Transverse colon (tissue), 4 donors: ENCODE data around the gene POLR1G. TPM values are rescaled to one million over a fixed set of nuclear protein-coding genes. Genes with fewer than 3 reads are reported as not detected.
A peak's percentile ranks its signal among the peaks of the same experiment; 100 is the strongest.
"Not testable (repeated sequence)": the region's sequence is repeated elsewhere in the genome, so short reads cannot be mapped to it uniquely, and the experiment has no call there.

Source experiments
- DNase-seq: peaks from one replicate; pipeline ENCODE4 v3.0.0-alpha.2; 2019
- H3K27ac ChIP-seq, 4 donors: fragments of 200-600 bp; sonication (generic); 2 replicates each; pipeline ENCODE4 v1.5.1; 2016 to 2018; ENCODE audit warnings: inconsistent platforms in 4 of 4
- H3K27me3 ChIP-seq: fragments of 200-600 bp; sonication (generic); 2 replicates; pipeline ENCODE4 v1.5.1; 2017; ENCODE audit warnings: inconsistent platforms
- H3K36me3 ChIP-seq, 4 donors: fragments of 200-600 bp; sonication (generic); 2 replicates each; pipeline ENCODE4 v1.5.1; 2017 to 2019; ENCODE audit warnings: inconsistent platforms in 4 of 4
- H3K4me1 ChIP-seq, 4 donors: fragments of 200-600 bp; sonication (generic); 2 replicates each; pipeline ENCODE4 v1.5.1; 2017 to 2020; ENCODE audit warnings: inconsistent platforms in 4 of 4
- H3K4me3 ChIP-seq, 4 donors: fragments of 200-600 bp; sonication (generic); 1 replicate in 1 of 4; 2 replicates in 3 of 4; pipeline versions ENCODE4 v1.5.1 to v1.6.1; 2017 to 2019; ENCODE audit warnings: inconsistent platforms in 4 of 4
- H3K9me3 ChIP-seq, 2 donors: fragments of 200-600 bp; sonication (generic); 2 replicates each; pipeline ENCODE4 v1.5.1; 2017 to 2019; ENCODE audit warnings: inconsistent platforms in 2 of 2
- EP300 ChIP-seq: sonication (generic); formaldehyde crosslinking; IDR thresholded peaks from one replicate; pipeline ENCODE4 v1.6.1; 2017; ENCODE audit warnings: antibody characterized with exemption, low read depth
- POLR2A ChIP-seq: fragments of 450-650 bp; IDR thresholded peaks from one replicate; pipeline ENCODE4 v1.6.1; 2016; ENCODE audit warnings: antibody characterized with exemption, mild to moderate bottlenecking, moderate library complexity
- POLR2AphosphoS5 ChIP-seq, 3 donors: sonication (generic); formaldehyde crosslinking; IDR thresholded peaks; one replicate each; pipeline ENCODE4 v1.6.1; 2016; ENCODE audit warnings: antibody characterized with exemption in 3 of 3
- WGBS, 2 donors: methylation state at CpG; one replicate each; pipeline ENCODE4 v1.1.5; 2018; ENCODE audit warnings: low coverage in 1 of 2; 5-methylcytosine and 5-hydroxymethylcytosine counted together
- in situ Hi-C, 4 donors: fragments of 200-750 bp; cut with MboI; loops; one replicate each; pipeline versions ENCODE4 v1.15.0 to v1.15.1; 2017; ENCODE audit warnings: low sequenced_read_pairs in 3 of 4, low pct_ligation_motif_present in 1 of 4, low pct_unique_long_range_greater_than_20kb in 1 of 4
- intact Hi-C: fragments of 100-400 bp; cut with DNase I; formaldehyde crosslinking; loops from one replicate; pipeline ENCODE4 v1.15.1; 2023; ENCODE audit warnings: low total_unique reads
- total RNA-seq, 4 donors: library from RNA; depleted of rRNA; stranded (reverse); fragments of >200 nt; gene quantifications; one replicate each; pipeline ENCODE4 v1.1.0, GENCODE V29; 2016
- TF ChIP-seq, protein P1 (sequence below), 5 experiments: fragments of 200-600 bp in 3 of 5; fragments of 450-650 bp in 2 of 5; sonication (generic) in 3 of 5; IDR thresholded peaks; 1 replicate in 2 of 5; 2 replicates in 3 of 5; pipeline ENCODE4 v1.5.1; 2016 to 2017; ENCODE audit warnings: antibody characterized with exemption in 5 of 5, inconsistent platforms in 3 of 5, mild to moderate bottlenecking in 2 of 5, moderate library complexity in 1 of 5

POLR1G gene
- total RNA-seq, 4 donors from 2014 or later = 1.00 to 3.5 (median 1.2) TPM

DNA sequence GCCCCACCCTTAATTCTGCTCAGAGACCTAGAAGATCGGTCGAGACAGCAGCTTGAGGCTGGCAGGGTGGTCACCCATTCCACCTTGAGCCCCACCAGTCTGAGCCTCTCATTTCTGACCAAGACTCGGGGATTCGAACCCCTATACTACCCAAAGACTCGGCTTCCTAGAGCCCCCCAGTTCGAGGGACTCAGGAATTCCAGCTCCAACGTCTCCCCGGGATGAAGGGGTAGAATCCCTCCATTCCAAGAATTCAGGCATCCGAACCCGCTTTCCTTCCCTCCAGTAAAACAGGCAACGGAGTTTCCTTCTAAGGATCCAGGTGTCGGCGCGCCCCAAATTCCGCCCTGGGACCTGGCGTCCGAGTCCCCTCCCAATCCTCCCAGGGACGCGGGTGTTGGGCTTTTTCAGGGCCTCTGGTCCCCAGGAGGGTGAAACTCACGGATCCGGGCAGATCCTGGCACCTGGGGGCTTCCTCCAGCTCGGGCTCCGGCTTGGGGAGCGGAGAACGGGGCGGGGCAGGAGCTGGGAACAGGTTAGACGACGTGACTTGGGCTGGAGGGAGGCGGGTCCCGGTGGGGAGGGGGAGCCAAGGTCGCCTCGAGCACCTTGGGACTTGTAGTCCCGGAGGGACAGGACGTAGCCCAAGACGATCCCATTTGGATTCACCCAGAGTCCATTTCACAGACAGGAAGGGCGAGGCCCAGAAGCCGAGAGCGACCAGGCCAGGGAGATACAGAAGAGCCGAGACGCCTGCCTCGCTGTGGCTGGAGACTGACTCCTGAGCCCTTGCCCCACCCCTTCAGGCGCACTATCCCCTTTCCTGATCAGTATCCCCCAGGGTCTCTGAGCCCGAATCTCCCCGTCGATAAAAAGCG lies 1.6 kb upstream of the POLR1G start, which contains the start of gene PPP1R13L:
TSS of gene PPP1R13L (minus strand) at position 513 of the 878 bp plus-strand sequence. CDS start 6,751 bp downstream, outside the sequence.
- TF ChIP-seq EP300 (no peak), POLR2AphosphoS5 (IDR thresholded peaks at IDR 0.05) (peak in 2 of 3 donors; percentile 57 to 79), POLR2A (peak; percentile 76)
- TF ChIP-seq, protein P1, sequence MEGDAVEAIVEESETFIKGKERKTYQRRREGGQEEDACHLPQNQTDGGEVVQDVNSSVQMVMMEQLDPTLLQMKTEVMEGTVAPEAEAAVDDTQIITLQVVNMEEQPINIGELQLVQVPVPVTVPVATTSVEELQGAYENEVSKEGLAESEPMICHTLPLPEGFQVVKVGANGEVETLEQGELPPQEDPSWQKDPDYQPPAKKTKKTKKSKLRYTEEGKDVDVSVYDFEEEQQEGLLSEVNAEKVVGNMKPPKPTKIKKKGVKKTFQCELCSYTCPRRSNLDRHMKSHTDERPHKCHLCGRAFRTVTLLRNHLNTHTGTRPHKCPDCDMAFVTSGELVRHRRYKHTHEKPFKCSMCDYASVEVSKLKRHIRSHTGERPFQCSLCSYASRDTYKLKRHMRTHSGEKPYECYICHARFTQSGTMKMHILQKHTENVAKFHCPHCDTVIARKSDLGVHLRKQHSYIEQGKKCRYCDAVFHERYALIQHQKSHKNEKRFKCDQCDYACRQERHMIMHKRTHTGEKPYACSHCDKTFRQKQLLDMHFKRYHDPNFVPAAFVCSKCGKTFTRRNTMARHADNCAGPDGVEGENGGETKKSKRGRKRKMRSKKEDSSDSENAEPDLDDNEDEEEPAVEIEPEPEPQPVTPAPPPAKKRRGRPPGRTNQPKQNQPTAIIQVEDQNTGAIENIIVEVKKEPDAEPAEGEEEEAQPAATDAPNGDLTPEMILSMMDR (IDR thresholded peaks at IDR 0.05) = no peak
- Histone ChIP-seq H3K4me3 (peak within 1 kb of the TSS; percentile 43 to 86 (median 64)), H3K36me3 (no peaks in the 10 kb centered on the region), H3K27me3 (peaks cover 16% of the 10 kb centered on the region), H3K9me3 (no peaks in the 10 kb centered on the region), H3K27ac (peak within 1 kb of the TSS; percentile 92 to 95 (median 94)), H3K4me1 (peaks cover 5 to 41% (median 30%) of the 10 kb centered on the region in 4 donors)
- in situ Hi-C loops = no loop called here
- intact Hi-C loops = no loop called here
- 2 to 10% methylated on average over 10 to 36 of the region's 46 CpGs for WGBS, 2 donors
- DNase-seq = peak; percentile 94

DNA sequence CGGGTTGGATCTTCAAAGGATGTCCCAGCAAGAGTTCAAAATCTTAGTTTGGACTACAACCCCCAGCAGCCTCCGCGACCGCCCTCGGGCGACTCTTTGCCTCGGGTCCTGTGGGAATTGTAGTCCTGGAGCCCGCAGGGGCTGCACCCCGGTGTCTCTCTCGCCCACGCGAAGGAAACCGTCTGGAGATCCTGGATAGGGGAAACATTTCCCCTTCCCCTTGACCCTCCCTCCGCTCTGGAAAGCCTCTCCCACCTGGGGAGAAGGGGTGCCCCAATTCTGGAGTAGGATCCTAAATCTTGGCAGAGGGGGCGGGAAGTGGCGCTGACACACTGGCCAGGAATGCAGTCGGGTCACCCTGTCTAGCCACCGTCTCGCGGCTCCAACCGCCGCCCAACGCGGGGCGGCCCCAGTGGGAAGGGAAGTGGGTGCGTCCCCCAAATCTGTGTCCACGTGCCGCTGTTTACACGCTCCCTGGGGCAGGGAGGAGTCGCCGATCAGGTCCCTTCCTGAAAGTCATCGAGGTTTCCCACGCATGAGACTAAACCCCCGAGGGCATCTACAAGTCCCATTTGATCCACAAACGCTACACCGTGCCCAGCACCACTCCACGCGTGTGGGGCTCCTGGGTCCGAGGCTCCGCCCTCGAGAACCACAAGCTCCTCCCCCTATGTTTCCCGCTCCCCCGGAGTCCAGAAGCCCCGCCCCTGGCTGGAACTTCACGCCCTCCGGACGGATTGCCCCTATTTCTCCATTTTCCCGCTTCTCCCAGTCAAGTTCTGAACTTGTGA lies 814 bp upstream of the POLR1G start:
- no peaks in the 10 kb centered on the region for H3K9me3 ChIP-seq
- 0 to 1% methylated on average over 7 to 48 of the region's 48 CpGs for WGBS, 2 donors
- in situ Hi-C loops (no loop called here), intact Hi-C loops (no loop called here)
- H3K4me1 ChIP-seq = peaks cover 5 to 41% (median 30%) of the 10 kb centered on the region in 4 donors
- peak overlapping the region; percentile 92 to 95 (median 94) for H3K27ac ChIP-seq
- H3K27me3 ChIP-seq = peaks cover 16% of the 10 kb centered on the region
- DNase-seq = peak; percentile 92
- TF ChIP-seq, protein P1 (IDR thresholded peaks at IDR 0.05) = no peak
- TF ChIP-seq EP300 = no peak
- TF ChIP-seq POLR2AphosphoS5 (IDR thresholded peaks at IDR 0.05) = peak in 2 of 3 donors; percentile 53 to 66
- TF ChIP-seq POLR2A = no peak
- H3K36me3 ChIP-seq = no peaks in the 10 kb centered on the region
- H3K4me3 ChIP-seq = peak overlapping the region; percentile 43 to 86 (median 64)

DNA sequence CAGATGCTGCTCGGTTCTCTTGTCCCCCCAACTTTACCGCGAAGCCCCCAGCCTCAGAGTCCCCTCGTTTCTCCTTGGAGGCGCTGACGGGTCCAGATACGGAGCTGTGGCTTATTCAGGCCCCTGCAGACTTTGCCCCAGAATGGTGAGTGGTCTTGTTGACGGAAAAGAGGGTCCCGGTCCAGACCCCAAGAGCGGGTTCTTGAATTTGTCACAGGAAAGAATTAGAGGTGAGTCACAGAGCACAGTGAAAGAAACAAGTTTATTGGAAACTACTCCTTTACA lies 589 bp downstream of the POLR1G start:
- Histone ChIP-seq H3K36me3 (no peaks in the 10 kb centered on the region), H3K27me3 (peaks cover 16% of the 10 kb centered on the region), H3K27ac (peak overlapping the region in 2 of 4 donors; percentile 92 to 93), H3K4me3 (peak overlapping the region; percentile 43 to 86 (median 64)), H3K4me1 (peaks cover 5 to 41% (median 30%) of the 10 kb centered on the region in 4 donors), H3K9me3 (no peaks in the 10 kb centered on the region)
- TF ChIP-seq EP300 = no peak
- TF ChIP-seq POLR2A = no peak
- TF ChIP-seq, protein P1 (IDR thresholded peaks at IDR 0.05) = no peak
- TF ChIP-seq POLR2AphosphoS5 (IDR thresholded peaks at IDR 0.05) = no peak
- intact Hi-C loops = no loop called here
- WGBS, 2 donors = 0 to 2% methylated on average over 3 to 10 of the region's 10 CpGs
- in situ Hi-C loops = no loop called here
- no peak for DNase-seq

DNA sequence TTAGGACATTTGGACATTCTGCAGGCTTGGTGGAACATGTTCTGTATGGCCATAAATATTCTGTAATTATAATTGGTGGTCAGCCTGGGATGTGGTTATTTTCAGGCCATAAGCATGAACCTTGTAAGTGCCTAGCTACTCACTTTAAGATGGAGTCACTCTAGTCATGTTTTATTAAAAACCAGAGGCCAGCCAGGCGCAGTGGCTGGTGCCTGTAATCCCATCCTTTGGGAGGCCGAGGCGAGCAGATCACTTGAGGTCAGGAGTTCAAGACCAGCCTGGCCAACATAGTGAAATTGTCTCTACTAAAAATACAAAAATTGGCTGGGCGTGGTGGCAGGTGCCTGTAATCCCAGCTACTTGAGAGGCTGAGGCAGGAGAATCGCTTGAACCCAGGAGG lies 1.1 kb downstream of the POLR1G start:
- DNase-seq, intact Hi-C loops, H3K36me3 ChIP-seq, H3K27ac ChIP-seq, H3K4me3 ChIP-seq, in situ Hi-C loops, H3K9me3 ChIP-seq: not testable (repeated sequence)
- H3K4me1 ChIP-seq = peaks cover 5 to 36% (median 27%) of the 10 kb centered on the region in 4 donors
- peaks cover 16% of the 10 kb centered on the region for H3K27me3 ChIP-seq
- WGBS, 2 donors = 84 to 100% methylated on average over 1 to 5 of the region's 5 CpGs
